ENCODE data around the gene WDR33. TPM values are rescaled to one million over a fixed set of nuclear protein-coding genes. Genes with fewer than 3 reads are reported as not detected.

WDR33 gene
- total RNA-seq, 2 experiments from 2014 or later = 59.8 to 61.5 TPM

- no peak for ATAC-seq (ENCODE audit: poor library complexity)
- H3K9me3 ChIP-seq (ENCODE audit: control insufficient read depth in 1 of 2, insufficient read depth in 1 of 2, low read length in 2 of 2) = no peaks in the 10 kb centered on the region
- peaks cover 11% of the 10 kb centered on the region for H3K4me1 Mint-ChIP-seq (ENCODE audit: low read depth)
- POLR2A ChIA-PET = interaction anchor here (1.5 kb wide), 1 partner anchor 31 kb away, joined by 5 read pairs; the partner anchor contains the start of gene SFT2D3
- H3K9me3 Mint-ChIP-seq = no peaks in the 10 kb centered on the region
- intact Hi-C loops (cut with DNase I, micrococcal nuclease) = no loop called here
- no peaks in the 10 kb centered on the region for H3K27me3 ChIP-seq (ENCODE audit: control insufficient read depth in 1 of 2, insufficient read depth in 2 of 2, low read length in 2 of 2)
- H3K4me3 Mint-ChIP-seq = no peak overlapping the region
- CTCF ChIA-PET = no interaction called here
- H3K27me3 Mint-ChIP-seq = no peaks in the 10 kb centered on the region
- no peak for DNase-seq
- no peak overlapping the region for H3K27ac ChIP-seq (ENCODE audit: low read depth in 1 of 2, low read length in 2 of 2)
- H3K36me3 ChIP-seq (ENCODE audit: insufficient read depth, low read length) = peaks cover 5% of the 10 kb centered on the region
- H3K36me3 Mint-ChIP-seq (ENCODE audit: low read depth) = peaks cover 23% of the 10 kb centered on the region
- TF ChIP-seq CTCF (IDR thresholded peaks at IDR 0.05) = no peak
- no peak overlapping the region for H3K27ac Mint-ChIP-seq
- no peaks in the 10 kb centered on the region for H3K4me1 ChIP-seq (ENCODE audit: insufficient read depth, low read length)
- no peak overlapping the region for H3K4me3 ChIP-seq (ENCODE audit: low read length)
Measured at GRCh38 chr2:127733113-127733815, 77.7 kb downstream of the WDR33 start.

- intact Hi-C loops (cut with DNase I, micrococcal nuclease) = no loop called here
- Mint-ChIP-seq H3K9me3 (no peaks in the 10 kb centered on the region), H3K4me1 (ENCODE audit: low read depth) (peaks cover 7% of the 10 kb centered on the region), H3K27ac (no peak overlapping the region), H3K36me3 (ENCODE audit: low read depth) (peaks cover 41% of the 10 kb centered on the region), H3K27me3 (no peaks in the 10 kb centered on the region), H3K4me3 (no peak overlapping the region)
- Histone ChIP-seq H3K27ac (ENCODE audit: low read depth in 1 of 2, low read length in 2 of 2) (no peak overlapping the region), H3K36me3 (ENCODE audit: insufficient read depth, low read length) (peaks cover 37% of the 10 kb centered on the region), H3K4me3 (ENCODE audit: low read length) (no peak overlapping the region), H3K27me3 (ENCODE audit: control insufficient read depth in 1 of 2, insufficient read depth in 2 of 2, low read length in 2 of 2) (no peaks in the 10 kb centered on the region), H3K4me1 (ENCODE audit: insufficient read depth, low read length) (no peaks in the 10 kb centered on the region), H3K9me3 (ENCODE audit: control insufficient read depth in 1 of 2, insufficient read depth in 1 of 2, low read length in 2 of 2) (no peaks in the 10 kb centered on the region)
- ChIA-PET CTCF (no interaction called here), POLR2A (no interaction called here)
- DNase-seq = no peak
- no peak for TF ChIP-seq CTCF (IDR thresholded peaks at IDR 0.05)
- ATAC-seq (ENCODE audit: poor library complexity) = no peak
Measured at GRCh38 chr2:127726158-127726880, 84.7 kb downstream of the WDR33 start.

GRCh38 chr2:127722807-127723206 lies 88.2 kb downstream of the WDR33 start:
- Histone ChIP-seq H3K4me3 (ENCODE audit: low read length) (no peak overlapping the region), H3K4me1 (ENCODE audit: insufficient read depth, low read length) (no peaks in the 10 kb centered on the region), H3K9me3 (ENCODE audit: control insufficient read depth in 1 of 2, insufficient read depth in 1 of 2, low read length in 2 of 2) (no peaks in the 10 kb centered on the region), H3K27ac (ENCODE audit: low read depth in 1 of 2, low read length in 2 of 2) (no peak overlapping the region), H3K27me3 (ENCODE audit: control insufficient read depth in 1 of 2, insufficient read depth in 2 of 2, low read length in 2 of 2) (no peaks in the 10 kb centered on the region), H3K36me3 (ENCODE audit: insufficient read depth, low read length) (peaks cover 71% of the 10 kb centered on the region)
- H3K4me1 Mint-ChIP-seq (ENCODE audit: low read depth) = peaks cover 7% of the 10 kb centered on the region
- POLR2A ChIA-PET = no interaction called here
- intact Hi-C loops (cut with DNase I, micrococcal nuclease) = no loop called here
- peaks cover 70% of the 10 kb centered on the region for H3K36me3 Mint-ChIP-seq (ENCODE audit: low read depth)
- H3K9me3 Mint-ChIP-seq = no peaks in the 10 kb centered on the region
- DNase-seq (no peak), ATAC-seq (ENCODE audit: poor library complexity) (no peak)
- no peak overlapping the region for H3K27ac Mint-ChIP-seq
- H3K27me3 Mint-ChIP-seq = no peaks in the 10 kb centered on the region
- no peak for TF ChIP-seq CTCF (IDR thresholded peaks at IDR 0.05)
- CTCF ChIA-PET = no interaction called here
- no peak overlapping the region for H3K4me3 Mint-ChIP-seq
